ENCODE results near the gene C2orf76. TPM values are rescaled to one million over a fixed set of nuclear protein-coding genes. Genes with fewer than 3 reads are reported as not detected.

Gene C2orf76
- total and polyA plus RNA-seq, 2 of the 4 experiments (the other 2 are of a cell fraction), result 10.6 to 12.6 TPM

- no peak overlapping the region for H3K14ac ChIP-seq (replicated peaks; ENCODE audit: low read depth, low read length)
- TF ChIP-seq MAFK (IDR thresholded peaks at IDR 0.05; ENCODE audit: low read depth, low read length), result no peak
- TF ChIP-seq ELK1 (IDR thresholded peaks at IDR 0.05; ENCODE audit: borderline replicate concordance, low read depth, low read length), result no peak
- TF ChIP-seq CEBPB (IDR thresholded peaks at IDR 0.05; ENCODE audit: low read depth, low read length), result no peak
- TF ChIP-seq BHLHE40 (IDR thresholded peaks at IDR 0.05; ENCODE audit: low read depth, low read length), result no peak
- no peak for TF ChIP-seq FOS (IDR thresholded peaks at IDR 0.05; ENCODE audit: low read depth, low read length)
These were observed 47.0 kb downstream of the C2orf76 start for GRCh38 chr2:119319593-119319992.

More at GRCh38 chr2:119319593-119319992, 47.0 kb downstream of the C2orf76 start:
- H3K9me3 ChIP-seq (ENCODE audit: control insufficient read depth, insufficient read depth, low read length), result no peaks in the 10 kb centered on the region
- in situ Hi-C loops (cut with MboI; ENCODE audit: low sequenced_read_pairs) (no loop called here), intact Hi-C loops (cut with micrococcal nuclease) (no loop called here), dilution Hi-C loops (cut with HindIII; ENCODE audit: low sequenced_read_pairs, unreplicated experiment) (no loop called here)
- no peak overlapping the region for H3K56ac ChIP-seq (ENCODE audit: extremely low read depth, insufficient read depth, low read length)
- no peak overlapping the region for H3K9ac ChIP-seq (ENCODE audit: low read depth, low read length)
- ChIA-PET POLR2A (ENCODE audit: unreplicated experiment) (no interaction called here), CTCF (no interaction called here)
- H3K9me1 ChIP-seq (ENCODE audit: insufficient read depth, low read length), result no peaks in the 10 kb centered on the region
- H4K91ac ChIP-seq (ENCODE audit: insufficient read depth, low read depth, low read length), result no peak overlapping the region
- H2AK5ac ChIP-seq (ENCODE audit: low read depth, low read length), result no peak overlapping the region
- no peak overlapping the region for H4K8ac ChIP-seq (ENCODE audit: low read depth in 2 of 2, low read length in 2 of 2)
- WGBS, 2 experiments (ENCODE audit: extremely low coverage in 2 of 2, insufficient read length in 1 of 2), result no CpG with 5 or more reads among the region's 7 CpGs
- H2BK20ac ChIP-seq (ENCODE audit: low read depth, low read length), result no peak overlapping the region
- no peak for DNase-seq
- H4K20me1 ChIP-seq (ENCODE audit: insufficient read depth, low read length), result no peaks in the 10 kb centered on the region
- H3K4me3 ChIP-seq (ENCODE audit: insufficient read depth, low read depth, low read length), result no peak overlapping the region
- H3K27me3 ChIP-seq (ENCODE audit: control insufficient read depth, insufficient read depth, low read length), result no peaks in the 10 kb centered on the region
- H4K5ac ChIP-seq (ENCODE audit: low read depth, low read length), result no peak overlapping the region
- H3K36me3 ChIP-seq (ENCODE audit: control insufficient read depth, insufficient read depth, low read length), result no peaks in the 10 kb centered on the region
- no peak overlapping the region for H3K4ac ChIP-seq (ENCODE audit: low read depth, low read length)
- no peak overlapping the region for H3K23ac ChIP-seq (ENCODE audit: low read depth, low read length)
- no peak overlapping the region for H2BK120ac ChIP-seq (ENCODE audit: low read depth, low read length)
- no peak overlapping the region for H2AFZ ChIP-seq (replicated peaks; ENCODE audit: low read length, poor library complexity)
- no peak overlapping the region for H3K18ac ChIP-seq (ENCODE audit: low read depth, low read length)
- no peak overlapping the region for H2BK15ac ChIP-seq (ENCODE audit: low read depth, low read length)
- H3K79me1 ChIP-seq (ENCODE audit: low read depth in 1 of 2, low read length in 2 of 2), result no peaks in the 10 kb centered on the region
- no peak overlapping the region for H3K27ac ChIP-seq (ENCODE audit: insufficient read depth, low read length)
- H2BK5ac ChIP-seq (ENCODE audit: low read depth, low read length, poor library complexity, severe bottlenecking), result no peak overlapping the region
- H3K4me1 ChIP-seq (ENCODE audit: control insufficient read depth, insufficient read depth, low read length), result no peaks in the 10 kb centered on the region
- H3K4me2 ChIP-seq (ENCODE audit: low read depth, low read length), result no peak overlapping the region
- ATAC-seq (ENCODE audit: low read depth), result no peak
- no peak overlapping the region for H2AK9ac ChIP-seq (replicated peaks; ENCODE audit: low read depth, low read length, poor library complexity)
- BruUV-seq (replicated peaks), result no TSS peak
